ENCODE data around the gene GNB1. TPM values are rescaled to one million over a fixed set of nuclear protein-coding genes. Genes with fewer than 3 reads are reported as not detected.

The GNB1 gene
- polyA plus RNA-seq, 1 donor, result 226 TPM

GRCh38 chr1:1815606-1816281, 75.1 kb downstream of the GNB1 start:
- WGBS (ENCODE audit: insufficient coverage, low lambda C conversion rate), result 80% methylated on average over 1 of the region's 14 CpGs
- no peak for DNase-seq
- Histone ChIP-seq H3K9me3 (ENCODE audit: control insufficient read depth, low read depth, low read length) (no peaks in the 10 kb centered on the region), H3K27ac (ENCODE audit: low read length) (no peak overlapping the region), H3K36me3 (ENCODE audit: control insufficient read depth, insufficient read depth, low read length) (peaks cover 57% of the 10 kb centered on the region), H3K4me3 (ENCODE audit: low read length) (no peak overlapping the region), H3K27me3 (ENCODE audit: control insufficient read depth, insufficient read depth, low read length) (no peaks in the 10 kb centered on the region), H3K4me1 (ENCODE audit: control insufficient read depth, insufficient read depth, low read length) (no peaks in the 10 kb centered on the region)

- Histone ChIP-seq H3K4me1 (ENCODE audit: control insufficient read depth, insufficient read depth, low read length) (no peaks in the 10 kb centered on the region), H3K36me3 (ENCODE audit: control insufficient read depth, insufficient read depth, low read length) (peaks cover 58% of the 10 kb centered on the region)
- DNase-seq, result no peak
These were observed 81.4 kb downstream of the GNB1 start for GRCh38 chr1:1809489-1809888.

GRCh38 chr1:1808206-1808605, 82.7 kb downstream of the GNB1 start:
- DNase-seq, result no peak

More at GRCh38 chr1:1809489-1809888, 81.4 kb downstream of the GNB1 start:
- Histone ChIP-seq H3K27ac (ENCODE audit: low read length) (no peak overlapping the region), H3K9me3 (ENCODE audit: control insufficient read depth, low read depth, low read length) (no peaks in the 10 kb centered on the region), H3K4me3 (ENCODE audit: low read length) (no peak overlapping the region), H3K27me3 (ENCODE audit: control insufficient read depth, insufficient read depth, low read length) (no peaks in the 10 kb centered on the region)
- WGBS (ENCODE audit: insufficient coverage, low lambda C conversion rate), result no CpG with 5 or more reads among the region's 6 CpGs

GRCh38 chr1:1806890-1807289, 84.0 kb downstream of the GNB1 start:
- Histone ChIP-seq H3K4me1 (ENCODE audit: control insufficient read depth, insufficient read depth, low read length) (no peaks in the 10 kb centered on the region), H3K4me3 (ENCODE audit: low read length) (no peak overlapping the region), H3K27me3 (ENCODE audit: control insufficient read depth, insufficient read depth, low read length) (no peaks in the 10 kb centered on the region), H3K27ac (ENCODE audit: low read length) (no peak overlapping the region), H3K9me3 (ENCODE audit: control insufficient read depth, low read depth, low read length) (no peaks in the 10 kb centered on the region), H3K36me3 (ENCODE audit: control insufficient read depth, insufficient read depth, low read length) (peaks cover 57% of the 10 kb centered on the region)
- WGBS (ENCODE audit: insufficient coverage, low lambda C conversion rate), result no CpG with 5 or more reads among the region's 2 CpGs
- no peak for DNase-seq

More at GRCh38 chr1:1808206-1808605, 82.7 kb downstream of the GNB1 start:
- H3K4me3 ChIP-seq (ENCODE audit: low read length), result no peak overlapping the region
- no CpG with 5 or more reads among the region's 10 CpGs for WGBS (ENCODE audit: insufficient coverage, low lambda C conversion rate)
- peaks cover 53% of the 10 kb centered on the region for H3K36me3 ChIP-seq (ENCODE audit: control insufficient read depth, insufficient read depth, low read length)
- no peak overlapping the region for H3K27ac ChIP-seq (ENCODE audit: low read length)
- no peaks in the 10 kb centered on the region for H3K9me3 ChIP-seq (ENCODE audit: control insufficient read depth, low read depth, low read length)
- H3K4me1 ChIP-seq (ENCODE audit: control insufficient read depth, insufficient read depth, low read length), result no peaks in the 10 kb centered on the region
- no peaks in the 10 kb centered on the region for H3K27me3 ChIP-seq (ENCODE audit: control insufficient read depth, insufficient read depth, low read length)

- no peaks in the 10 kb centered on the region for H3K9me3 ChIP-seq (ENCODE audit: control insufficient read depth, low read depth, low read length)
- no CpG with 5 or more reads among the region's 8 CpGs for WGBS (ENCODE audit: insufficient coverage, low lambda C conversion rate)
- no peak overlapping the region for H3K4me3 ChIP-seq (ENCODE audit: low read length)
- no peak for DNase-seq
- no peak overlapping the region for H3K27ac ChIP-seq (ENCODE audit: low read length)
- H3K36me3 ChIP-seq (ENCODE audit: control insufficient read depth, insufficient read depth, low read length), result peaks cover 68% of the 10 kb centered on the region
- H3K4me1 ChIP-seq (ENCODE audit: control insufficient read depth, insufficient read depth, low read length), result no peaks in the 10 kb centered on the region
- no peaks in the 10 kb centered on the region for H3K27me3 ChIP-seq (ENCODE audit: control insufficient read depth, insufficient read depth, low read length)
These were observed 86.6 kb downstream of the GNB1 start for GRCh38 chr1:1804301-1804700.

GRCh38 chr1:1802871-1803270, 88.0 kb downstream of the GNB1 start:
- peaks cover 75% of the 10 kb centered on the region for H3K36me3 ChIP-seq (ENCODE audit: control insufficient read depth, insufficient read depth, low read length)
- H3K9me3 ChIP-seq (ENCODE audit: control insufficient read depth, low read depth, low read length), result no peaks in the 10 kb centered on the region
- no peak for DNase-seq
- no peak overlapping the region for H3K4me3 ChIP-seq (ENCODE audit: low read length)
- no peaks in the 10 kb centered on the region for H3K27me3 ChIP-seq (ENCODE audit: control insufficient read depth, insufficient read depth, low read length)
- WGBS (ENCODE audit: insufficient coverage, low lambda C conversion rate), result no CpG with 5 or more reads among the region's 1 CpG
- no peak overlapping the region for H3K27ac ChIP-seq (ENCODE audit: low read length)
- H3K4me1 ChIP-seq (ENCODE audit: control insufficient read depth, insufficient read depth, low read length), result no peaks in the 10 kb centered on the region

- peaks cover 85% of the 10 kb centered on the region for H3K36me3 ChIP-seq (ENCODE audit: control insufficient read depth, insufficient read depth, low read length)
- no peaks in the 10 kb centered on the region for H3K4me1 ChIP-seq (ENCODE audit: control insufficient read depth, insufficient read depth, low read length)
- no peak overlapping the region for H3K4me3 ChIP-seq (ENCODE audit: low read length)
- no CpG with 5 or more reads among the region's 5 CpGs for WGBS (ENCODE audit: insufficient coverage, low lambda C conversion rate)
- H3K9me3 ChIP-seq (ENCODE audit: control insufficient read depth, low read depth, low read length), result no peaks in the 10 kb centered on the region
- H3K27ac ChIP-seq (ENCODE audit: low read length), result no peak overlapping the region
- no peak for DNase-seq
- no peaks in the 10 kb centered on the region for H3K27me3 ChIP-seq (ENCODE audit: control insufficient read depth, insufficient read depth, low read length)
These were observed 91.2 kb downstream of the GNB1 start for GRCh38 chr1:1799716-1800115.

- Histone ChIP-seq H3K27me3 (ENCODE audit: control insufficient read depth, insufficient read depth, low read length) (no peaks in the 10 kb centered on the region), H3K27ac (ENCODE audit: low read length) (no peak overlapping the region), H3K9me3 (ENCODE audit: control insufficient read depth, low read depth, low read length) (no peaks in the 10 kb centered on the region), H3K4me3 (ENCODE audit: low read length) (no peak overlapping the region), H3K4me1 (ENCODE audit: control insufficient read depth, insufficient read depth, low read length) (no peaks in the 10 kb centered on the region), H3K36me3 (ENCODE audit: control insufficient read depth, insufficient read depth, low read length) (peaks cover 89% of the 10 kb centered on the region)
- no peak for DNase-seq
- no CpG with 5 or more reads among the region's 11 CpGs for WGBS (ENCODE audit: insufficient coverage, low lambda C conversion rate)
These were observed 93.1 kb downstream of the GNB1 start for GRCh38 chr1:1797731-1798341.

- no peaks in the 10 kb centered on the region for H3K9me3 ChIP-seq (ENCODE audit: control insufficient read depth, low read depth, low read length)
- WGBS (ENCODE audit: insufficient coverage, low lambda C conversion rate), result no CpG with 5 or more reads among the region's 5 CpGs
- no peak overlapping the region for H3K4me3 ChIP-seq (ENCODE audit: low read length)
- H3K36me3 ChIP-seq (ENCODE audit: control insufficient read depth, insufficient read depth, low read length), result peaks cover 91% of the 10 kb centered on the region
- H3K27me3 ChIP-seq (ENCODE audit: control insufficient read depth, insufficient read depth, low read length), result no peaks in the 10 kb centered on the region
- H3K27ac ChIP-seq (ENCODE audit: low read length), result no peak overlapping the region
- no peak for DNase-seq
- no peaks in the 10 kb centered on the region for H3K4me1 ChIP-seq (ENCODE audit: control insufficient read depth, insufficient read depth, low read length)
These were observed 94.4 kb downstream of the GNB1 start for GRCh38 chr1:1796466-1796865.

GRCh38 chr1:1794999-1795398, 95.9 kb downstream of the GNB1 start:
- WGBS (ENCODE audit: insufficient coverage, low lambda C conversion rate), result 80% methylated on average over 1 of the region's 10 CpGs
- peaks cover 90% of the 10 kb centered on the region for H3K36me3 ChIP-seq (ENCODE audit: control insufficient read depth, insufficient read depth, low read length)
- no peak for DNase-seq
- no peaks in the 10 kb centered on the region for H3K4me1 ChIP-seq (ENCODE audit: control insufficient read depth, insufficient read depth, low read length)
- H3K4me3 ChIP-seq (ENCODE audit: low read length), result no peak overlapping the region
- no peaks in the 10 kb centered on the region for H3K9me3 ChIP-seq (ENCODE audit: control insufficient read depth, low read depth, low read length)
- no peaks in the 10 kb centered on the region for H3K27me3 ChIP-seq (ENCODE audit: control insufficient read depth, insufficient read depth, low read length)
- H3K27ac ChIP-seq (ENCODE audit: low read length), result no peak overlapping the region
